Right lobe of liver (tissue), 6 donors: Measurements from ENCODE around the gene RDX. TPM values are rescaled to one million over a fixed set of nuclear protein-coding genes. Genes with fewer than 3 reads are reported as not detected.

Source experiments
- ATAC-seq, 4 donors: fragments of 200-7000 bp; cut with Tn5 transposase; one replicate each; pipeline ENCODE4 v1.9.1; 2020; ENCODE audit warnings: mild to moderate bottlenecking in 4 of 4, moderate library complexity in 4 of 4
- DNase-seq, 3 donors: peaks; one replicate each; pipeline ENCODE4 v3.0.0-alpha.2; 2020
- H3K27ac ChIP-seq, 3 donors: fragments of 200-600 bp; one replicate each; pipeline ENCODE4 v1.8.0; 2022
- H3K27me3 ChIP-seq, 2 donors: fragments of 200-600 bp; one replicate each; pipeline ENCODE4 v1.8.0; 2022
- H3K36me3 ChIP-seq, 4 donors: fragments of 200-600 bp; sonication (generic) in 1 of 4; one replicate each; pipeline versions ENCODE4 v1.5.1 to v1.8.0; 2017 to 2022; ENCODE audit warnings: control low read depth in 1 of 4
- H3K4me1 ChIP-seq, 4 donors: fragments of 200-600 bp; sonication (generic) in 1 of 4; one replicate each; pipeline versions ENCODE4 v1.5.1 to v1.8.0; 2017 to 2022; ENCODE audit warnings: control low read depth in 1 of 4
- H3K4me3 ChIP-seq, 3 donors: fragments of 200-600 bp; one replicate each; pipeline ENCODE4 v1.8.0; 2022
- H3K9me3 ChIP-seq, 4 donors: fragments of 200-600 bp; sonication (generic) in 1 of 4; one replicate each; pipeline versions ENCODE4 v1.5.1 to v1.8.0; 2017 to 2022; ENCODE audit warnings: control low read depth in 1 of 4
- POLR2A ChIP-seq: fragments of 450-650 bp; IDR thresholded peaks from one replicate; pipeline ENCODE4 v1.6.1; 2017; ENCODE audit warnings: antibody characterized with exemption, mild to moderate bottlenecking
- WGBS: methylation state at CpG from one replicate; pipeline ENCODE4 v1.1.6; 2018; ENCODE audit warnings: low coverage, low lambda C conversion rate; ENCODE audit not compliant: insufficient coverage; ENCODE audit errors: missing lambda C conversion rate; 5-methylcytosine and 5-hydroxymethylcytosine counted together
- intact Hi-C, 2 donors: fragments of 100-400 bp; cut with DNase I; formaldehyde crosslinking; loops; one replicate each; pipeline versions ENCODE4 v1.11.2 to v1.14.1; 2022
- total RNA-seq, 6 experiments: library from RNA; depleted of rRNA in 2 of 6; stranded (reverse); fragments of >200 nt in 2 of 6; fragmentation: NEBNext Ultra II Directional in 3 of 6; extraction: Animal tissue kit (Norgen Biotek cat#: 25700) in 3 of 6; gene quantifications; one replicate each; pipeline versions ENCODE4 v1.1.0 to v1.2.4, GENCODE V29; 2016 to 2023
- TF ChIP-seq, protein P1 (sequence below), 4 donors: fragments of 200-600 bp in 3 of 4; fragments of 450-650 bp in 1 of 4; IDR thresholded peaks; one replicate each; pipeline versions ENCODE4 v1.5.1 to v1.8.0; 2016 to 2022; ENCODE audit warnings: antibody characterized with exemption in 4 of 4, mild to moderate bottlenecking in 2 of 4
- donor health status: DM: no; HTN: yes; CAD: no.
- donor health status: DM: no; HTN: no; CAD: no.
- donor health status: DM: no; HTN: no; CAD: no.
- donor health status: DM: no; HTN: yes; CAD: no.
- donor health status: DM: no; HTN: yes; CAD: no.

RDX gene
- total RNA-seq, 6 experiments from 2014 or later = 47.1 to 87.8 (median 81.8) TPM

DNA sequence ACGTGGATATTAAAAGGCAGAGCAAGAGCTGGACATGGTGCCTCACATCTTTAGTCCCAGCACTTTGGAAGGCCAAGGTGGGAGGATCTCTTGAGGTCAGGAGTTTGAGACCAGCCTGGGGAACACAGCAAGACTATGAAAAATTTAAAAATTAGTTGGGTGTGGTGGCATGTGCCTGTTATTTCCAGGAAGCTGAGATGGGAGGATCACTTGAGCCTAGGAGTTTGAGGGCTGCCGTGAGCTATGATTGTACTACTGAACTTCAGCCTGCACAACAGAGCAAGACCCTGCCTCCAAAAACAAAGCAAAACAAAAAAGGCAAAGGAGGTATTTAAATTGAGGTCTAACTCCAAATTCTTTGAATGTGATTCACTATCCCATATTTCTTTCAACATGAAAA, 23.5 kb downstream of the RDX start:
- DNase-seq (no peak), ATAC-seq (no peak)
- Histone ChIP-seq H3K4me3 (no peak overlapping the region), H3K4me1 (no peaks in the 10 kb centered on the region), H3K27me3 (no peaks in the 10 kb centered on the region), H3K36me3 (peaks cover 0 to 14% (median 0%) of the 10 kb centered on the region in 4 donors), H3K9me3 (no peaks in the 10 kb centered on the region), H3K27ac (no peak overlapping the region)
- TF ChIP-seq, protein P1, sequence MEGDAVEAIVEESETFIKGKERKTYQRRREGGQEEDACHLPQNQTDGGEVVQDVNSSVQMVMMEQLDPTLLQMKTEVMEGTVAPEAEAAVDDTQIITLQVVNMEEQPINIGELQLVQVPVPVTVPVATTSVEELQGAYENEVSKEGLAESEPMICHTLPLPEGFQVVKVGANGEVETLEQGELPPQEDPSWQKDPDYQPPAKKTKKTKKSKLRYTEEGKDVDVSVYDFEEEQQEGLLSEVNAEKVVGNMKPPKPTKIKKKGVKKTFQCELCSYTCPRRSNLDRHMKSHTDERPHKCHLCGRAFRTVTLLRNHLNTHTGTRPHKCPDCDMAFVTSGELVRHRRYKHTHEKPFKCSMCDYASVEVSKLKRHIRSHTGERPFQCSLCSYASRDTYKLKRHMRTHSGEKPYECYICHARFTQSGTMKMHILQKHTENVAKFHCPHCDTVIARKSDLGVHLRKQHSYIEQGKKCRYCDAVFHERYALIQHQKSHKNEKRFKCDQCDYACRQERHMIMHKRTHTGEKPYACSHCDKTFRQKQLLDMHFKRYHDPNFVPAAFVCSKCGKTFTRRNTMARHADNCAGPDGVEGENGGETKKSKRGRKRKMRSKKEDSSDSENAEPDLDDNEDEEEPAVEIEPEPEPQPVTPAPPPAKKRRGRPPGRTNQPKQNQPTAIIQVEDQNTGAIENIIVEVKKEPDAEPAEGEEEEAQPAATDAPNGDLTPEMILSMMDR (IDR thresholded peaks at IDR 0.05) = no peak
- TF ChIP-seq POLR2A = no peak
- WGBS = 87% methylated on average over 2 of the region's 2 CpGs
- intact Hi-C loops = no loop called here

DNA sequence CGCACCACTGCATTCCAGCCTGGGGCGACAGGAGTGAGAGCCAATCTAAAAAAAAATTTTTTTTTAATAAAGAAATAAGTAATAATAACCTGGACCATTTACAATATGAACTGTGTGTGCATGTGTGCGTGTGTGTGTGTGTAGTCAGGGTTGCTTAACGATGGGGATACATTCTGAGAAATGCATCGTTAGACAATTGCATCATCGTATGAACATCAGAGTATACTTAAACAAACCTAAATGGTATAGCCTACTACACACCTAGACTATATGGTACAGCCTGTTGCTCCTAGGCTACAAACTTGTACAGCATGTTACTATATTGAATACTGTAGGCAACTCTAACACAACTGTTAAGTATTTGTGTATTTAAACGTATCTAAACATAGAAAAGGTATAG, 26.4 kb downstream of the RDX start:
- no peak for TF ChIP-seq POLR2A
- TF ChIP-seq, protein P1 (IDR thresholded peaks at IDR 0.05) = no peak
- H3K4me1 ChIP-seq = no peaks in the 10 kb centered on the region
- no peak for DNase-seq
- H3K27ac ChIP-seq = no peak overlapping the region
- intact Hi-C loops = no loop called here
- no peak overlapping the region for H3K4me3 ChIP-seq
- no peak for ATAC-seq
- 93% methylated on average over 7 of the region's 7 CpGs for WGBS
- no peaks in the 10 kb centered on the region for H3K27me3 ChIP-seq
- peaks cover 0 to 17% (median 0%) of the 10 kb centered on the region in 4 donors for H3K36me3 ChIP-seq
- H3K9me3 ChIP-seq = no peaks in the 10 kb centered on the region

DNA sequence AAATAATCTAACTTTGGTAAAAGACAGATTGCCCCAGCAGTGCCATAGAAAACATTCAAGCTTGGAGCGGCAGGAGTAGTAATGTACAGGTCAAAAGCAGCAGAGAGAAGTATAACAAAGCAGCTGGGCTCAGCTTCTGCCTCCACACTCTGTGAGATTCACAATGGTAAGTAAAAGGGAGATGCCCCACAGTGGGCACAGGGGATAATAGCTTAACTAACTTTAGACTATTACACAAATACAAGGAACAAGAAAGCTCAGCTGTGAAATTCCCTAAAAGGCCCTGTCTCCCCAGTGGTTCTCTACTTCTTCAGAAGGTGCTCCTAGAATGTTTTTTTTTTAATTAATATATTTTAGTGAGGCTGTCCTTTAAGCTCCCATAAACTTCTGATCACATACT, 28.0 kb downstream of the RDX start:
- Histone ChIP-seq H3K4me3 (no peak overlapping the region), H3K9me3 (no peaks in the 10 kb centered on the region), H3K36me3 (peaks cover 0 to 17% (median 0%) of the 10 kb centered on the region in 4 donors), H3K27me3 (no peaks in the 10 kb centered on the region), H3K4me1 (no peaks in the 10 kb centered on the region), H3K27ac (no peak overlapping the region)
- intact Hi-C loops = no loop called here
- WGBS = 92% methylated on average over 1 of the region's 1 CpG
- TF ChIP-seq POLR2A = no peak
- TF ChIP-seq, protein P1 (IDR thresholded peaks at IDR 0.05) = no peak
- ATAC-seq (no peak), DNase-seq (no peak)

DNA sequence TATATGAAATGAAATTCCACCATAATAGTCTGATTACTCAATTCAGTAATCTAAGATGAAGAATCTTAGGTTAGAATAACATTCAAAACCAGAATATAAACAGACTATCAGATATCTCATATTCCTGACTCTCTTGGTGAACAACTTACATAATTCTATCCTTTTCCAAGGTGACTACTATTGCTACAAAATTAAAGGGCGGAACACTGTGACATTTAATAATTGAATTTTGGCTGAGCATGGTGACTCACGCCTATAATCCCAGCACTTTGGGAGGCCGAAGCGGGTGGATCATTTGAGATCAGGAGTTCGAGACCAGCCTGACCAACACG, 34.4 kb downstream of the RDX start:
- H3K9me3 ChIP-seq = no peaks in the 10 kb centered on the region
- DNase-seq = no peak
- peaks cover 0 to 33% (median 4%) of the 10 kb centered on the region in 4 donors for H3K36me3 ChIP-seq
- 94% methylated on average over 6 of the region's 6 CpGs for WGBS
- TF ChIP-seq, protein P1 (IDR thresholded peaks at IDR 0.05) = no peak
- no peak for TF ChIP-seq POLR2A
- no peak overlapping the region for H3K27ac ChIP-seq
- intact Hi-C loops = no loop called here
- no peak overlapping the region for H3K4me3 ChIP-seq
- no peak for ATAC-seq
- no peaks in the 10 kb centered on the region for H3K27me3 ChIP-seq
- peaks cover 0 to 2% (median 0%) of the 10 kb centered on the region in 4 donors for H3K4me1 ChIP-seq
